Measurements from ENCODE around the gene ATP9B.
A peak's percentile ranks its signal among the peaks of the same experiment; 100 is the strongest.
"Not testable (repeated sequence)": the region's sequence is repeated elsewhere in the genome, so short reads cannot be mapped to it uniquely, and the experiment has no call there.

ATP9B gene

GRCh38 chr18:79373736-79374135, 304.5 kb downstream of the ATP9B start:
- H3K27ac ChIP-seq = no peak overlapping the region
- TF ChIP-seq, protein P1, sequence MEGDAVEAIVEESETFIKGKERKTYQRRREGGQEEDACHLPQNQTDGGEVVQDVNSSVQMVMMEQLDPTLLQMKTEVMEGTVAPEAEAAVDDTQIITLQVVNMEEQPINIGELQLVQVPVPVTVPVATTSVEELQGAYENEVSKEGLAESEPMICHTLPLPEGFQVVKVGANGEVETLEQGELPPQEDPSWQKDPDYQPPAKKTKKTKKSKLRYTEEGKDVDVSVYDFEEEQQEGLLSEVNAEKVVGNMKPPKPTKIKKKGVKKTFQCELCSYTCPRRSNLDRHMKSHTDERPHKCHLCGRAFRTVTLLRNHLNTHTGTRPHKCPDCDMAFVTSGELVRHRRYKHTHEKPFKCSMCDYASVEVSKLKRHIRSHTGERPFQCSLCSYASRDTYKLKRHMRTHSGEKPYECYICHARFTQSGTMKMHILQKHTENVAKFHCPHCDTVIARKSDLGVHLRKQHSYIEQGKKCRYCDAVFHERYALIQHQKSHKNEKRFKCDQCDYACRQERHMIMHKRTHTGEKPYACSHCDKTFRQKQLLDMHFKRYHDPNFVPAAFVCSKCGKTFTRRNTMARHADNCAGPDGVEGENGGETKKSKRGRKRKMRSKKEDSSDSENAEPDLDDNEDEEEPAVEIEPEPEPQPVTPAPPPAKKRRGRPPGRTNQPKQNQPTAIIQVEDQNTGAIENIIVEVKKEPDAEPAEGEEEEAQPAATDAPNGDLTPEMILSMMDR (conservative IDR thresholded peaks at IDR 0.05) = no peak

- TF ChIP-seq, protein P1 (conservative IDR thresholded peaks at IDR 0.05) = no peak
- no peak overlapping the region for H3K27ac ChIP-seq
These were observed 305.4 kb downstream of the ATP9B start for GRCh38 chr18:79374408-79375171.

GRCh38 chr18:79375441-79376154, 306.4 kb downstream of the ATP9B start:
- H3K27ac ChIP-seq = no peak overlapping the region
- TF ChIP-seq, protein P1 (conservative IDR thresholded peaks at IDR 0.05) = no peak

- H3K27ac ChIP-seq = not testable (repeated sequence)
These were observed 307.5 kb downstream of the ATP9B start for GRCh38 chr18:79376661-79377060.

DNA sequence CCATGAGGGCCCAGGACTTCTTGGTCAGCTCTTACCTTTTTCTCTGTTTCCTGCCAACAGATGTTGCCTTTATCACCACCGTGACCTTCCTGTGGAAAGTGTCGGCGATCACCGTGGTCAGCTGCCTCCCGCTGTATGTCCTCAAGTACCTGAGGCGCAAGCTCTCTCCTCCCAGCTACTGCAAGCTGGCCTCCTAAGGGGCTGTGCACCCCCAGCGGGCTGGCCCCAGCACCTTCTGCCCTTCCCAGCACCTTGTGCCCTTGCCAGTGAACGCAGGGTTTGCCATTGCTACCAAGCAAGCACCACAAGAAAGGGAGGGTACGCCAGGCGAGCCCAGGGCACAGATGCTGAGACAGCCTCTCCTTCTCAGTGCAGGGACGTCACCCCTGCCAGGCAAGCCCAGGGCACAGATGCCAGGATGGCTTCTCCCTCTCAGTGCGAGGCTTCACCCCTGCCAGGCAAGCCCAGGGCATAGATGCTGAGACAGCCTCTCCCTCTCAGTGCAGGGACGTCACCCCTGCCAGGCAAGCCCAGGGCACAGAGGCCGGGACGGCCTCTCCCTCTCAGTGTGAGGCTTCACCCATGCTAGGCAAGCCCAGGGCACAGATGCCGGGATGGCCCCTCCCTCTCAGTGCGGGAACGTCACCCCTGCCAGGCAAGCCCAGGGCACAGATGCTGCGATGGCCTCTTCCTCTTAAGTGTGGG, 308.1 kb downstream of the ATP9B start:
- H3K27ac ChIP-seq = no peak overlapping the region
- TF ChIP-seq, protein P1 (conservative IDR thresholded peaks at IDR 0.05) = no peak

- no peak overlapping the region for H3K27ac ChIP-seq
- TF ChIP-seq, protein P1 (conservative IDR thresholded peaks at IDR 0.05) = peak; percentile 94
These were observed 309.5 kb downstream of the ATP9B start for GRCh38 chr18:79378536-79379250.

DNA sequence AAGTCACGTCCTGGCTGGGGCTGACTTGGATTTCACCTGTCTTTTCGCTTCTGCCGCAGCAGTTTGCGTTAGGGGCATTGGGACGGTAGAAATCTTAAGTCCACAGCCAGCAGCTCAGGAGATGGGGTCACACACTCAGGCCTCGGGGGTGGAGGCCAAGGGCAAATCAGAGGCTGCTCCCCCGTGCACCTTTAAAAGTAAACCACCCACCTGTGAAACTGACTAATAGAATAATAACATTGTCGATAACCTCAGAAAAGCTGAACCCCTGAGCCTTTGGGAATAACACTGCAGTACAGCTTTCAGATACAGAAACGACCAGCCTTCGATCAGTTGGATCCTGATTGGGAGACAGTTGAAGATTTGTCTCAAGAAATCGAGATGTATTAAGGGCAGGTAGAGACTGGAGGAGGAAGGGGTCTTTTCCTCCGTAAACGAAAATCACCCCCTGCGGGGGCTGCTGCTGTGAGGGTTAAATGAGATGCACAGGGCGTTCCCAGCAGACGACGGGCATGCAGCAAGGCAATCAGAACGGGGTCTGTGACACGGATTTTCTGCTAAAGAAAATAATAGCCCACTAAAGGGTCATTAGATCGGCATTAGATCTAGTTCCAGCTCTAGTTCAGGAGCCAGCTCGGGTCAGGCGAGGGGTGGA, 310.2 kb downstream of the ATP9B start:
- H3K27ac ChIP-seq = no peak overlapping the region
- TF ChIP-seq, protein P1 (conservative IDR thresholded peaks at IDR 0.05) = peak; percentile 51
